Osteoblast (primary cell): ENCODE measurements around the gene MAP6. TPM values are rescaled to one million over a fixed set of nuclear protein-coding genes. Genes with fewer than 3 reads are reported as not detected.

Experiments
- DNase-seq: peaks from one replicate; pipeline ENCODE4 v3.0.0; 2011; ENCODE audit warnings: low spot score, mixed read lengths; ENCODE audit not compliant: insufficient read length; ENCODE audit errors: missing footprints
- H2AFZ ChIP-seq: 2 replicates; pipeline ENCODE4 v1.6.0; 2011; ENCODE audit warnings: mild to moderate bottlenecking, low read length
- H3K27ac ChIP-seq: 2 replicates; pipeline ENCODE4 v1.5.1; 2011; ENCODE audit warnings: mild to moderate bottlenecking, low read depth, low read length, moderate library complexity
- H3K27me3 ChIP-seq: 2 replicates; pipeline ENCODE4 v1.6.0; 2012; ENCODE audit warnings: mild to moderate bottlenecking, control low read depth, inconsistent platforms, low read length, moderate library complexity; ENCODE audit not compliant: insufficient read depth
- H3K36me3 ChIP-seq: 2 replicates; pipeline ENCODE4 v1.5.1; 2011; ENCODE audit warnings: mild to moderate bottlenecking, low read length, control low read depth, moderate library complexity; ENCODE audit not compliant: insufficient read depth
- H3K4me1 ChIP-seq: 2 replicates; pipeline ENCODE4 v1.5.1; 2011; ENCODE audit warnings: mild to moderate bottlenecking, low read length, control low read depth, moderate library complexity; ENCODE audit not compliant: insufficient read depth
- H3K4me2 ChIP-seq: 2 replicates; pipeline ENCODE4 v1.6.0; 2011; ENCODE audit warnings: mild to moderate bottlenecking, low read length; ENCODE audit not compliant: insufficient read depth
- H3K4me3 ChIP-seq: fragments of 200-600 bp; sonication (generic); 3 replicates; pipeline ENCODE4 v1.5.1; 2012; ENCODE audit warnings: mild to moderate bottlenecking, low read length, inconsistent platforms; ENCODE audit not compliant: insufficient read depth
- H3K79me2 ChIP-seq: 2 replicates; pipeline ENCODE4 v1.6.0; 2012; ENCODE audit warnings: mild to moderate bottlenecking, low read length, control low read depth, inconsistent platforms; ENCODE audit not compliant: insufficient read depth
- H3K9me3 ChIP-seq: 2 replicates; pipeline ENCODE4 v1.5.1; 2011; ENCODE audit warnings: low read depth, low read length, control low read depth
- H4K20me1 ChIP-seq: 2 replicates; pipeline ENCODE4 v1.6.0; 2012; ENCODE audit warnings: mild to moderate bottlenecking, low read length, control low read depth; ENCODE audit not compliant: insufficient read depth
- total RNA-seq: library from RNA; depleted of rRNA; stranded (reverse); fragments of >200 nt; gene quantifications from 2 replicates; pipeline ENCODE4 v1.2.3, GENCODE V29; 2012
- TF ChIP-seq, protein P1 (sequence below): IDR thresholded peaks from 2 replicates; pipeline ENCODE4 v1.5.1; 2011; ENCODE audit warnings: mild to moderate bottlenecking, low read depth, low read length, moderate library complexity; ENCODE audit errors: extremely low read depth

The MAP6 gene
- total RNA-seq, 1 donor, result 0.72 TPM

GRCh38 chr11:75652936-75653335, 15.9 kb downstream of the MAP6 start:
- Histone ChIP-seq H4K20me1 (no peaks in the 10 kb centered on the region), H2AFZ (peak overlapping the region; percentile 26), H3K36me3 (no peaks in the 10 kb centered on the region), H3K27ac (no peak overlapping the region), H3K4me1 (peaks cover 30% of the 10 kb centered on the region), H3K79me2 (no peaks in the 10 kb centered on the region), H3K4me2 (peak overlapping the region; percentile 2), H3K9me3 (no peaks in the 10 kb centered on the region), H3K4me3 (no peak overlapping the region), H3K27me3 (no peaks in the 10 kb centered on the region)
- TF ChIP-seq, protein P1, sequence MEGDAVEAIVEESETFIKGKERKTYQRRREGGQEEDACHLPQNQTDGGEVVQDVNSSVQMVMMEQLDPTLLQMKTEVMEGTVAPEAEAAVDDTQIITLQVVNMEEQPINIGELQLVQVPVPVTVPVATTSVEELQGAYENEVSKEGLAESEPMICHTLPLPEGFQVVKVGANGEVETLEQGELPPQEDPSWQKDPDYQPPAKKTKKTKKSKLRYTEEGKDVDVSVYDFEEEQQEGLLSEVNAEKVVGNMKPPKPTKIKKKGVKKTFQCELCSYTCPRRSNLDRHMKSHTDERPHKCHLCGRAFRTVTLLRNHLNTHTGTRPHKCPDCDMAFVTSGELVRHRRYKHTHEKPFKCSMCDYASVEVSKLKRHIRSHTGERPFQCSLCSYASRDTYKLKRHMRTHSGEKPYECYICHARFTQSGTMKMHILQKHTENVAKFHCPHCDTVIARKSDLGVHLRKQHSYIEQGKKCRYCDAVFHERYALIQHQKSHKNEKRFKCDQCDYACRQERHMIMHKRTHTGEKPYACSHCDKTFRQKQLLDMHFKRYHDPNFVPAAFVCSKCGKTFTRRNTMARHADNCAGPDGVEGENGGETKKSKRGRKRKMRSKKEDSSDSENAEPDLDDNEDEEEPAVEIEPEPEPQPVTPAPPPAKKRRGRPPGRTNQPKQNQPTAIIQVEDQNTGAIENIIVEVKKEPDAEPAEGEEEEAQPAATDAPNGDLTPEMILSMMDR, result no peak
- DNase-seq, result no peak

- Histone ChIP-seq H3K4me2 (no peak overlapping the region), H3K36me3 (no peaks in the 10 kb centered on the region), H3K79me2 (no peaks in the 10 kb centered on the region), H4K20me1 (no peaks in the 10 kb centered on the region), H3K9me3 (no peaks in the 10 kb centered on the region), H2AFZ (no peak overlapping the region), H3K4me3 (no peak overlapping the region), H3K4me1 (peaks cover 27% of the 10 kb centered on the region), H3K27ac (no peak overlapping the region), H3K27me3 (no peaks in the 10 kb centered on the region)
- TF ChIP-seq, protein P1, result no peak
- no peak for DNase-seq
Measured at GRCh38 chr11:75651218-75651617, 17.6 kb downstream of the MAP6 start.

DNA sequence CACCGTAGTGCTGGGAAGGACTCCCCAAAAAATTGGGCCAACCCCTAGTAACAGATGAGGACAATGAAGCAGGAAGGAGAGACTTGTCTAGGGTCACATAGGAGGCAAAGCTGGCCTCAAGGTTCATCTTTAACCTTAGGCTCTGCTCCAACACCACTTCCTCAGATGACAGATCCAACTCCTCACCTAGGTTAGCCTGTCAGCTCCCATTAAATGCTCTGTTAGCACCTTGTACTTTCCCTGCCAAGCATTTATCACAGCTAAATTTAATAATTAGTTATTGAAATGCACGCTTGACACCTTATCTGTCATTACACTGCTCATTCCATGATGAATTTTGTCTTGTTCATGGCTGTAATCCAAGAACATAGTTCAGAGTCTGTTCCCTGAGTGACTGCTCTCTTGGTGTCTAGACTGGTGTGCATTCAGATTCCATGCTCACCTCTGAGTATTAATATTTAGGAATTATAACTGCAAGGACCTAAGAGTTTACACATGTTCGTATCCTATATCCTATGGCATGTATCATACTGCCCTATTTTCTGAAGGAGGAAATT, 18.6 kb downstream of the MAP6 start:
- Histone ChIP-seq H3K9me3 (no peaks in the 10 kb centered on the region), H3K4me2 (no peak overlapping the region), H3K4me3 (no peak overlapping the region), H3K4me1 (peaks cover 23% of the 10 kb centered on the region), H2AFZ (no peak overlapping the region), H3K27ac (no peak overlapping the region), H3K79me2 (no peaks in the 10 kb centered on the region), H3K27me3 (no peaks in the 10 kb centered on the region), H4K20me1 (no peaks in the 10 kb centered on the region), H3K36me3 (no peaks in the 10 kb centered on the region)
- no peak for DNase-seq
- TF ChIP-seq, protein P1, result no peak

- Histone ChIP-seq H3K27ac (no peak overlapping the region), H2AFZ (no peak overlapping the region), H3K4me2 (no peak overlapping the region), H4K20me1 (no peaks in the 10 kb centered on the region), H3K4me3 (no peak overlapping the region), H3K36me3 (no peaks in the 10 kb centered on the region), H3K27me3 (peaks cover 6% of the 10 kb centered on the region), H3K9me3 (no peaks in the 10 kb centered on the region), H3K79me2 (no peaks in the 10 kb centered on the region), H3K4me1 (no peaks in the 10 kb centered on the region)
- no peak for DNase-seq
- TF ChIP-seq, protein P1, result no peak
Measured at GRCh38 chr11:75644946-75645345, 23.9 kb downstream of the MAP6 start.
